IMR-90 (cell line): ENCODE data around the gene RNF144A. TPM values are rescaled to one million over a fixed set of nuclear protein-coding genes. Genes with fewer than 3 reads are reported as not detected.

Source experiments
- ATAC-seq: fragments of 200-7000 bp; cut with Tn5 transposase; 2 replicates; pipeline ENCODE4 v1.9.1; 2020; ENCODE audit warnings: low read depth, mild to moderate bottlenecking, moderate library complexity
- BruUV-seq: library from RNA; stranded (reverse); fragments of 400-500 nt; replicated peaks from 2 replicates; lab custom pipeline; 2021; lab: Mats Ljungman, UMichigan
- CTCF ChIA-PET: fragments of 300-600 bp; formaldehyde crosslinking; extraction: SDS; loops from one replicate; lab custom pipeline; 2021; ENCODE audit warnings: antibody characterized with exemption; lab: Yijun Ruan, JAX
- POLR2A ChIA-PET: fragments of 300-600 bp; sonication (Branson Sonifier 250); formaldehyde crosslinking; loops from one replicate; lab custom pipeline; 2022; ENCODE audit warnings: antibody characterized with exemption; ENCODE audit not compliant: unreplicated experiment; lab: Charles Lee
- DNase-seq: peaks from one replicate; pipeline ENCODE4 v3.0.0; 2013
- H2AFZ ChIP-seq: replicated peaks from 2 replicates; pipeline ENCODE3; 2013; ENCODE audit warnings: low read length, mild to moderate bottlenecking; ENCODE audit not compliant: poor library complexity
- H2AK5ac ChIP-seq: 2 replicates; pipeline ENCODE4 v1.6.1; 2013; ENCODE audit warnings: low read depth, low read length, inconsistent platforms
- H2AK9ac ChIP-seq: replicated peaks from 2 replicates; pipeline ENCODE3; 2013; ENCODE audit warnings: mild to moderate bottlenecking, low read depth, low read length, moderate library complexity; ENCODE audit not compliant: poor library complexity
- H2BK120ac ChIP-seq: 2 replicates; pipeline ENCODE4 v1.6.1; 2013; ENCODE audit warnings: low read depth, low read length, inconsistent platforms
- H2BK15ac ChIP-seq: 3 replicates; pipeline ENCODE4 v1.6.1; 2013; ENCODE audit warnings: low read depth, low read length, inconsistent platforms
- H2BK20ac ChIP-seq: 2 replicates; pipeline ENCODE4 v1.6.1; 2013; ENCODE audit warnings: low read depth, mild to moderate bottlenecking, inconsistent platforms, low read length, moderate library complexity
- H2BK5ac ChIP-seq: 2 replicates; pipeline ENCODE4 v1.6.1; 2013; ENCODE audit warnings: mild to moderate bottlenecking, low read depth, low read length, inconsistent platforms; ENCODE audit not compliant: poor library complexity, severe bottlenecking
- H3K14ac ChIP-seq: replicated peaks from 2 replicates; pipeline ENCODE4 v1.6.1; 2013; ENCODE audit warnings: low read depth, low read length, inconsistent platforms
- H3K18ac ChIP-seq: 2 replicates; pipeline ENCODE4 v1.6.1; 2013; ENCODE audit warnings: low read depth, low read length, control low read depth
- H3K23ac ChIP-seq: 2 replicates; pipeline ENCODE4 v1.6.1; 2013; ENCODE audit warnings: low read depth, low read length, inconsistent platforms
- H3K27ac ChIP-seq: 2 replicates; pipeline ENCODE4 v1.5.1; 2013; ENCODE audit warnings: mild to moderate bottlenecking, control low read depth, low read length; ENCODE audit not compliant: insufficient read depth
- H3K27me3 ChIP-seq: 2 replicates; pipeline ENCODE4 v1.6.1; 2013; ENCODE audit warnings: low read length; ENCODE audit not compliant: control insufficient read depth, insufficient read depth
- H3K36me3 ChIP-seq: 2 replicates; pipeline ENCODE4 v1.6.1; 2013; ENCODE audit warnings: low read length, mixed read lengths; ENCODE audit not compliant: control insufficient read depth, insufficient read depth
- H3K4ac ChIP-seq: 2 replicates; pipeline ENCODE4 v1.6.1; 2013; ENCODE audit warnings: low read depth, low read length, inconsistent platforms
- H3K4me1 ChIP-seq: 2 replicates; pipeline ENCODE4 v1.6.1; 2013; ENCODE audit warnings: low read length, mixed read lengths; ENCODE audit not compliant: control insufficient read depth, insufficient read depth
- H3K4me2 ChIP-seq: 2 replicates; pipeline ENCODE4 v1.6.1; 2013; ENCODE audit warnings: low read depth, mild to moderate bottlenecking, control low read depth, low read length, moderate library complexity
- H3K4me3 ChIP-seq: 2 replicates; pipeline ENCODE4 v1.5.1; 2013; ENCODE audit warnings: low read depth, mild to moderate bottlenecking, control low read depth, low read length, moderate library complexity; ENCODE audit not compliant: insufficient read depth
- H3K56ac ChIP-seq: 2 replicates; pipeline ENCODE4 v1.6.1; 2013; ENCODE audit warnings: low read length, inconsistent platforms; ENCODE audit not compliant: insufficient read depth; ENCODE audit errors: extremely low read depth
- H3K79me1 ChIP-seq, 2 experiments: 2 replicates each; pipeline ENCODE4 v1.6.1; 2013; ENCODE audit warnings: low read length in 2 of 2, inconsistent platforms in 1 of 2, low read depth in 1 of 2
- H3K9ac ChIP-seq: 2 replicates; pipeline ENCODE4 v1.6.1; 2013; ENCODE audit warnings: low read depth, low read length, control low read depth
- H3K9me1 ChIP-seq: 2 replicates; pipeline ENCODE4 v1.6.1; 2013; ENCODE audit warnings: low read length, inconsistent platforms; ENCODE audit not compliant: insufficient read depth
- H3K9me3 ChIP-seq: 2 replicates; pipeline ENCODE4 v1.6.1; 2013; ENCODE audit warnings: low read length; ENCODE audit not compliant: control insufficient read depth, insufficient read depth
- H4K20me1 ChIP-seq: 2 replicates; pipeline ENCODE4 v1.6.1; 2013; ENCODE audit warnings: low read length, inconsistent platforms; ENCODE audit not compliant: insufficient read depth
- H4K5ac ChIP-seq: 2 replicates; pipeline ENCODE4 v1.6.1; 2013; ENCODE audit warnings: mild to moderate bottlenecking, low read depth, low read length, control low read depth
- H4K8ac ChIP-seq, 2 experiments: 2 replicates each; pipeline ENCODE4 v1.6.1; 2013; ENCODE audit warnings: low read depth in 2 of 2, low read length in 2 of 2, control low read depth in 1 of 2, inconsistent platforms in 1 of 2
- H4K91ac ChIP-seq: 2 replicates; pipeline ENCODE4 v1.6.1; 2013; ENCODE audit warnings: low read depth, low read length, inconsistent platforms; ENCODE audit not compliant: insufficient read depth
- ELK1 ChIP-seq: fragments of 150-350 bp; IDR thresholded peaks from 2 replicates; pipeline ENCODE4 v1.6.1; 2016; ENCODE audit warnings: low read depth, mild to moderate bottlenecking, low read length, moderate library complexity, borderline replicate concordance
- FOS ChIP-seq: fragments of 150-350 bp; IDR thresholded peaks from 2 replicates; pipeline ENCODE4 v1.6.1; 2016; ENCODE audit warnings: low read depth, low read length
- MAFK ChIP-seq: IDR thresholded peaks from 2 replicates; pipeline ENCODE4 v1.6.1; 2012; ENCODE audit warnings: low read depth, low read length, improper control_type of control experiment
- MAZ ChIP-seq: IDR thresholded peaks from 2 replicates; pipeline ENCODE4 v1.6.1; 2012; ENCODE audit warnings: low read depth, mild to moderate bottlenecking, low read length, improper control_type of control experiment, moderate library complexity, borderline replicate concordance
- NFE2L2 ChIP-seq: fragments of 150-350 bp; IDR thresholded peaks from 2 replicates; pipeline ENCODE4 v1.6.1; 2016; ENCODE audit warnings: low read depth, mild to moderate bottlenecking, low read length
- POLR2A ChIP-seq: IDR thresholded peaks from 2 replicates; pipeline ENCODE4 v1.6.1; 2012; ENCODE audit warnings: mild to moderate bottlenecking, low read depth, low read length
- RAD21 ChIP-seq: IDR thresholded peaks from 2 replicates; pipeline ENCODE4 v1.6.1; 2012; ENCODE audit warnings: low read length, improper control_type of control experiment
- RCOR1 ChIP-seq: IDR thresholded peaks from 2 replicates; pipeline ENCODE4 v1.6.1; 2012; ENCODE audit warnings: mild to moderate bottlenecking, low read length, improper control_type of control experiment; ENCODE audit not compliant: insufficient replicate concordance
- RFX5 ChIP-seq: IDR thresholded peaks from 2 replicates; pipeline ENCODE4 v1.8.0; 2012; ENCODE audit warnings: low read depth, mild to moderate bottlenecking, low read length, moderate library complexity
- SMC3 ChIP-seq: fragments of 150-350 bp; IDR thresholded peaks from 2 replicates; pipeline ENCODE4 v1.6.1; 2016; ENCODE audit warnings: low read depth, mild to moderate bottlenecking, antibody characterized with exemption, low read length, moderate library complexity
- USF2 ChIP-seq: fragments of 150-350 bp; IDR thresholded peaks from 2 replicates; pipeline ENCODE4 v1.6.1; 2017; ENCODE audit warnings: mild to moderate bottlenecking, antibody characterized with exemption, low read length, low read depth
- WGBS, 2 experiments: methylation state at CpG; one replicate each; pipeline versions ENCODE4 v1.1.5 to v1.1.7; 2013; ENCODE audit warnings: missing lambda C conversion rate in 2 of 2; ENCODE audit not compliant: insufficient read length in 1 of 2; ENCODE audit errors: extremely low coverage in 2 of 2; 5-methylcytosine and 5-hydroxymethylcytosine counted together
- dilution Hi-C: fragments of 300-500 bp; cut with HindIII; formaldehyde crosslinking; loops from one replicate; pipeline ENCODE4 v1.14.3; 2018; ENCODE audit warnings: low sequenced_read_pairs; ENCODE audit not compliant: unreplicated experiment
- in situ Hi-C: fragments of 300-500 bp; cut with MboI; formaldehyde crosslinking; loops from 3 replicates; pipeline ENCODE4 v1.14.3; 2019; ENCODE audit warnings: low sequenced_read_pairs, inconsistent platforms, mixed read lengths
- intact Hi-C: fragments of 100-400 bp; cut with micrococcal nuclease; formaldehyde crosslinking; loops from 2 replicates; pipeline ENCODE4 v1.10.0; 2022
- polyA plus RNA-seq, 3 experiments: library from polyadenylated mRNA; depleted of rRNA; stranded (reverse); fragments of >200 nt; gene quantifications; 2 replicates each; pipeline ENCODE4 v1.2.3, GENCODE V29; 2012; ENCODE audit warnings: low replicate concordance in 1 of 3
- total RNA-seq: library from RNA; depleted of rRNA; stranded (reverse); fragments of >200 nt; gene quantifications from 2 replicates; pipeline ENCODE4 v1.2.3, GENCODE V29; 2012
- TF ChIP-seq, protein P1 (sequence below): conservative IDR thresholded peaks from 2 replicates; pipeline ENCODE4 v1.5.1; 2012; ENCODE audit warnings: mild to moderate bottlenecking, low read depth, low read length, improper control_type of control experiment

RNF144A gene
- total and polyA plus RNA-seq, 2 of the 4 experiments (the other 2 are of a cell fraction) = 0.18 to 0.26 TPM

DNA sequence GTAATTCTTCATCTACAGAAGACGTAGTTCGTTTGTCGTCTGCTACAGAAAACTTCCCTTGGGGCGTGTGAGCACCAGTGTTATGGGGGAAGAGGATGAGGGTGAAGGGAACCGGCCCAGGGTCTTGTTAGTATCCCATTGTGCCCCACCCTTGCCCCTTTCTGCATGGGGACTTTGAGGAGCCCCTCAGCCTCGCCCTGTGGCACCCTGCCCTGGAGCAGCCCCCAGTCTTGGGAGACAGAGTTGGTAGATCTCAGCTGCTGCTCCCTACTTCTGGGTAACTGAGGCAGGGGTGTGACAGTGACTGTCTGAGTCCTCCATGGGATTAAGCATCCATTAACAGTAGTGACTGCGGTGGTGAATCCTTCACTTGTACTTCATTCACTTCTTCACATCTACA, 50.1 kb downstream of the RNF144A start:
- H2AFZ ChIP-seq = no peak overlapping the region
- H4K5ac ChIP-seq = no peak overlapping the region
- H2BK120ac ChIP-seq = no peak overlapping the region
- BruUV-seq = no TSS peak
- CTCF ChIA-PET = interaction anchor here (0.6 kb wide), 1 partner anchor 11 kb away, joined by 3 read pairs; no protein-coding TSS in a partner anchor
- H3K4ac ChIP-seq = no peak overlapping the region
- ATAC-seq (no peak), DNase-seq (no peak)
- in situ Hi-C loops (no loop called here), dilution Hi-C loops (no loop called here), intact Hi-C loops (no loop called here)
- H2BK20ac ChIP-seq = no peak overlapping the region
- no peak overlapping the region for H2BK15ac ChIP-seq
- H3K23ac ChIP-seq = no peak overlapping the region
- no CpG with 5 or more reads among the region's 7 CpGs for WGBS, 2 experiments
- no peaks in the 10 kb centered on the region for H3K4me1 ChIP-seq
- H4K91ac ChIP-seq = no peak overlapping the region
- H3K14ac ChIP-seq = no peak overlapping the region
- H3K18ac ChIP-seq = no peak overlapping the region
- no peaks in the 10 kb centered on the region for H3K36me3 ChIP-seq
- no peak overlapping the region for H2BK5ac ChIP-seq
- no peaks in the 10 kb centered on the region; the same call in 1 of the 2 replicates for H3K9me3 ChIP-seq
- H3K4me3 ChIP-seq = no peak overlapping the region
- H3K4me2 ChIP-seq = no peak overlapping the region
- no peak overlapping the region for H2AK9ac ChIP-seq
- POLR2A ChIA-PET = no interaction called here
- TF ChIP-seq MAFK = no peak
- no peak for TF ChIP-seq POLR2A
- no peak for TF ChIP-seq MAZ
- TF ChIP-seq SMC3 = no peak
- TF ChIP-seq, protein P1, sequence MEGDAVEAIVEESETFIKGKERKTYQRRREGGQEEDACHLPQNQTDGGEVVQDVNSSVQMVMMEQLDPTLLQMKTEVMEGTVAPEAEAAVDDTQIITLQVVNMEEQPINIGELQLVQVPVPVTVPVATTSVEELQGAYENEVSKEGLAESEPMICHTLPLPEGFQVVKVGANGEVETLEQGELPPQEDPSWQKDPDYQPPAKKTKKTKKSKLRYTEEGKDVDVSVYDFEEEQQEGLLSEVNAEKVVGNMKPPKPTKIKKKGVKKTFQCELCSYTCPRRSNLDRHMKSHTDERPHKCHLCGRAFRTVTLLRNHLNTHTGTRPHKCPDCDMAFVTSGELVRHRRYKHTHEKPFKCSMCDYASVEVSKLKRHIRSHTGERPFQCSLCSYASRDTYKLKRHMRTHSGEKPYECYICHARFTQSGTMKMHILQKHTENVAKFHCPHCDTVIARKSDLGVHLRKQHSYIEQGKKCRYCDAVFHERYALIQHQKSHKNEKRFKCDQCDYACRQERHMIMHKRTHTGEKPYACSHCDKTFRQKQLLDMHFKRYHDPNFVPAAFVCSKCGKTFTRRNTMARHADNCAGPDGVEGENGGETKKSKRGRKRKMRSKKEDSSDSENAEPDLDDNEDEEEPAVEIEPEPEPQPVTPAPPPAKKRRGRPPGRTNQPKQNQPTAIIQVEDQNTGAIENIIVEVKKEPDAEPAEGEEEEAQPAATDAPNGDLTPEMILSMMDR = no peak
- TF ChIP-seq USF2 = no peak
- no peak for TF ChIP-seq ELK1
- TF ChIP-seq RAD21 = no peak
- no peak for TF ChIP-seq FOS
- no peak for TF ChIP-seq RCOR1
- TF ChIP-seq NFE2L2 = no peak
- no peak for TF ChIP-seq RFX5
- H3K27me3 ChIP-seq = no peaks in the 10 kb centered on the region
- no peak overlapping the region for H3K56ac ChIP-seq
- H3K9ac ChIP-seq = no peak overlapping the region
- H3K9me1 ChIP-seq = no peaks in the 10 kb centered on the region
- no peak overlapping the region for H3K27ac ChIP-seq
- no peak overlapping the region for H4K8ac ChIP-seq
- H4K20me1 ChIP-seq = no peaks in the 10 kb centered on the region
- H2AK5ac ChIP-seq = no peak overlapping the region
- H3K79me1 ChIP-seq = no peaks in the 10 kb centered on the region
